Measurements from ENCODE around the gene VGLL1. TPM values are rescaled to one million over a fixed set of nuclear protein-coding genes. Genes with fewer than 3 reads are reported as not detected.

VGLL1 gene
- total RNA-seq, 1 donor from 2014 or later: 0.26 TPM

DNA sequence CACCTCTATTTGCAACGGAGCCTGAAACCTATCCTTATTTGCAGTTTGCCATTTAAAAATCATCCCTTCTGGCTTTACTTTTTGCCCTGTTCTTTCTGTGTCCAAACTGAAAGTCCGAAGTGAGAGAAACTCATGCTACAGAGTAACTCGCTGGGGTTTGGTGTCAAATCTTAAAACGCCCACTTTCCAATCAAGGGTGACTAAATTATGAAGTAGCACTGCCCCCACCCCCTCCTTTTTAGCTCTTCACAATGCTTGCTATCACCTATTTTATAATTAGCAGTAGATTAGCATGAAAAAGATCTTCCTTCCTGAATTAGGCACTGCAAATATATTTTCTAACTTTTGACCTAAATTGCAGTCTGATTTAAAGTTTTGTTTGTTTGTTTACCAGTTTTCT is 52.5 kb downstream of the VGLL1 start:
- H3K4me3 ChIP-seq (ENCODE audit: low read depth, low read length): no peak overlapping the region

DNA sequence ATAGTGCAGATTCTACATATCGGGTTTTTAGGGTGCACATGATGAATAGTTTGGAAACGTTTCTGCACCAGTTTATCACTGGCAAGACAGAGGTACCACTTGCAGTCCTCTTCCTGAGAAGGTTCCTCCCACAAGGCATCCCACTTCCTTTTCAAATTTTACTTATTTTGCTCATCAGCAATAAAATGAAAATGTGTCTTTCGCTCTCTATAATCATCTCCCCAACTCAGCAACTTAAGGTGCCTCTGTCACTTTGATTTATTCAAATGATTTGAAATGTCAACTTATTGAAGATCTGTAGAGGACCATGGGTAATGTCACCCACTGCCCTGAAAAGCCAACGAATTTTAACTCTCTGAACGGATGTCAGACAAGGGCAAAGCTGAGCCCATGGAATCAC is 53.2 kb downstream of the VGLL1 start:
- no peak for DNase-seq (ENCODE audit: low read depth)
- TF ChIP-seq, protein P1, sequence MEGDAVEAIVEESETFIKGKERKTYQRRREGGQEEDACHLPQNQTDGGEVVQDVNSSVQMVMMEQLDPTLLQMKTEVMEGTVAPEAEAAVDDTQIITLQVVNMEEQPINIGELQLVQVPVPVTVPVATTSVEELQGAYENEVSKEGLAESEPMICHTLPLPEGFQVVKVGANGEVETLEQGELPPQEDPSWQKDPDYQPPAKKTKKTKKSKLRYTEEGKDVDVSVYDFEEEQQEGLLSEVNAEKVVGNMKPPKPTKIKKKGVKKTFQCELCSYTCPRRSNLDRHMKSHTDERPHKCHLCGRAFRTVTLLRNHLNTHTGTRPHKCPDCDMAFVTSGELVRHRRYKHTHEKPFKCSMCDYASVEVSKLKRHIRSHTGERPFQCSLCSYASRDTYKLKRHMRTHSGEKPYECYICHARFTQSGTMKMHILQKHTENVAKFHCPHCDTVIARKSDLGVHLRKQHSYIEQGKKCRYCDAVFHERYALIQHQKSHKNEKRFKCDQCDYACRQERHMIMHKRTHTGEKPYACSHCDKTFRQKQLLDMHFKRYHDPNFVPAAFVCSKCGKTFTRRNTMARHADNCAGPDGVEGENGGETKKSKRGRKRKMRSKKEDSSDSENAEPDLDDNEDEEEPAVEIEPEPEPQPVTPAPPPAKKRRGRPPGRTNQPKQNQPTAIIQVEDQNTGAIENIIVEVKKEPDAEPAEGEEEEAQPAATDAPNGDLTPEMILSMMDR (IDR thresholded peaks at IDR 0.05; ENCODE audit: insufficient read depth, low read length, severe bottlenecking): no peak
- no peaks in the 10 kb centered on the region for H3K36me3 ChIP-seq (ENCODE audit: control insufficient read depth, insufficient read depth, low read length)
- H3K27me3 ChIP-seq (ENCODE audit: control insufficient read depth, insufficient read depth, low read length): no peaks in the 10 kb centered on the region
- H3K4me3 ChIP-seq (ENCODE audit: low read depth, low read length): no peak overlapping the region
- no peak for FAIRE-seq

More for the DNA sequence above, 52.5 kb downstream of the VGLL1 start:
- TF ChIP-seq, protein P1 (IDR thresholded peaks at IDR 0.05; ENCODE audit: insufficient read depth, low read length, severe bottlenecking): no peak
- no peaks in the 10 kb centered on the region for H3K36me3 ChIP-seq (ENCODE audit: control insufficient read depth, insufficient read depth, low read length)
- H3K27me3 ChIP-seq (ENCODE audit: control insufficient read depth, insufficient read depth, low read length): no peaks in the 10 kb centered on the region
- FAIRE-seq (no peak), DNase-seq (ENCODE audit: low read depth) (no peak)

DNA sequence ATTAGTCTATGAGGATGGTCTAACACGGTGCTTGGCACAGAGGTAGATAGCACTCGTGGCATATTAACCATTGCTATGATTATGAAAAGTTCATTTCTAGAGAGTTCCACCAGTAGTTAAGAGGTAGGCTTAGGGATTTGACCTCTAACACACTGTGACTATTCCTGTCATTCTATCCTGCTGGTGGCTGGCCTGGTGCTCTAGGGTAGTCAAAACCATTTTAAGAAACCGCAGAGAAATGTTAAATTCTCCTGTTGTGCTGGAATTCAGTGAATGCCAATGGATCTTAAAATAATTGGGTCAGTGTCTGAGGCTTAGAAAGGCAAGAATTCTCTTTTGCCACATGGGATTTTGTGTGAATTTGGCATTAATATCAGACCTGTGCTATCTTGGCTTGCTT is 53.9 kb downstream of the VGLL1 start:
- Histone ChIP-seq H3K4me3 (ENCODE audit: low read depth, low read length) (no peak overlapping the region), H3K36me3 (ENCODE audit: control insufficient read depth, insufficient read depth, low read length) (no peaks in the 10 kb centered on the region), H3K27me3 (ENCODE audit: control insufficient read depth, insufficient read depth, low read length) (no peaks in the 10 kb centered on the region)
- DNase-seq (ENCODE audit: low read depth) (no peak), FAIRE-seq (no peak)
- TF ChIP-seq, protein P1 (IDR thresholded peaks at IDR 0.05; ENCODE audit: insufficient read depth, low read length, severe bottlenecking): no peak

DNA sequence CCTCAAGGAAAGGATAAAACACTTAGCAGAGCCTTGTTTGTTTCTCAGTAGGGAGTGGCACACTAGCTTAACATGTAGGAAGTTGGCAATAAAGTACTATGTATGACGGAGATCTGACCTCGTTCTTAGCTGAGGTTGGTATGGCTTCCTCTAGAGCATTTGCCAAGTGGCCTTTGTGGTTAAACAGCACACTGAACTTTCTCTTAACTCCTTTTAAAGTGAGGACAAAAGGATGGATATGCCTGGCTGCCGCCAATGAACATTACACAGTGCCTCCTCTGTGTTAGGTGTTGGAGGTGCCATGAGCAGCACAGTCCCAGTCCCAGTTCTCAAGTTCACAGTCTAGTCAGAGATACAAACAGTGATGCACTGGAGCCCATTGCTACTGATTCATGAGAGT is 54.4 kb downstream of the VGLL1 start:
- Histone ChIP-seq H3K36me3 (ENCODE audit: control insufficient read depth, insufficient read depth, low read length) (no peaks in the 10 kb centered on the region), H3K27me3 (ENCODE audit: control insufficient read depth, insufficient read depth, low read length) (no peaks in the 10 kb centered on the region), H3K4me3 (ENCODE audit: low read depth, low read length) (no peak overlapping the region)
- TF ChIP-seq, protein P1 (IDR thresholded peaks at IDR 0.05; ENCODE audit: insufficient read depth, low read length, severe bottlenecking): no peak
- no peak for FAIRE-seq
- no peak for DNase-seq (ENCODE audit: low read depth)

DNA sequence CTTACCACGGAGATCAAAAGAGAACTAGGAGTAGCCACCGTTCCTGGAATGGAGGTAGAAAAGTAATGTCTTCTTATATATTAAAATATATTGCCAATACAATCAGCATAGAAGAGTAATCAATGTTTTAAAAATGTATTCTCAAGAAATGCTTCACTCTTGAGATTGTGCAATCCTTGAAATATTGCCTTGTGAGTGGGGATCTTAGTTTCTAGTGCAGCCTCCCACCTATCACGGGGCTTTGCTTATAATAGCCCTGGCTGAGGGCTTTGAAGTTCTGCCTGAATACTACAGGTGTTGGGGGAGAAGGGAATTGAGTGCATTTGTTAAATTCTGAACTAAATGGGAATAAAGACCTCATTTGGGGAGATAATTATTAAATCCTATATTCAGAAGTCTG is 55.5 kb downstream of the VGLL1 start:
- Histone ChIP-seq H3K27me3 (ENCODE audit: control insufficient read depth, insufficient read depth, low read length) (no peaks in the 10 kb centered on the region), H3K4me3 (ENCODE audit: low read depth, low read length) (no peak overlapping the region), H3K36me3 (ENCODE audit: control insufficient read depth, insufficient read depth, low read length) (no peaks in the 10 kb centered on the region)
- TF ChIP-seq, protein P1 (IDR thresholded peaks at IDR 0.05; ENCODE audit: insufficient read depth, low read length, severe bottlenecking): no peak
- FAIRE-seq: no peak
- no peak for DNase-seq (ENCODE audit: low read depth)

DNA sequence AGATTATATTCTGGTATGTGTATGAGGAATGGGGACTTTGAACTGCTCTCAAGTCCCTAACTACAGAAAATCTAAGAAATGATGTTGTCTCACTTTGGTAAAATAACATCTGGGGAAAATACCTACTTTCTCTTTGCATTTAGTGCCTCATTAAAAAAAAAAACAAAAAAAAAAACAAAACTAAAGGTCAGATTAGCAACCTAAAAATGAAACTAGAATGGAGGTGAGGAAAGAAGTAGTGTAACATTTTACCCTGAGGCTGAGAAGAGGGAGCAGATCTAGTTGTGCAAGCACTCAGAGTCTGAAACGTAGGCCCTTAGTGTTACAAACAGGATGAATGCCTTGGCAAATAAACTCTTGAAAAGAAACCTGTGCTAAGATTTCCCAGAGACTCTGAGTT is 56.0 kb downstream of the VGLL1 start:
- no peak for FAIRE-seq
- no peak for DNase-seq (ENCODE audit: low read depth)
- Histone ChIP-seq H3K27me3 (ENCODE audit: control insufficient read depth, insufficient read depth, low read length) (no peaks in the 10 kb centered on the region), H3K4me3 (ENCODE audit: low read depth, low read length) (no peak overlapping the region), H3K36me3 (ENCODE audit: control insufficient read depth, insufficient read depth, low read length) (no peaks in the 10 kb centered on the region)
- TF ChIP-seq, protein P1 (IDR thresholded peaks at IDR 0.05; ENCODE audit: insufficient read depth, low read length, severe bottlenecking): no peak

Measured in bronchial epithelial cell (primary cell).